IMR-90 (cell line): ENCODE data around the gene IL12RB2. TPM values are rescaled to one million over a fixed set of nuclear protein-coding genes. Genes with fewer than 3 reads are reported as not detected.

Source experiments
- ATAC-seq: fragments of 200-7000 bp; cut with Tn5 transposase; 2 replicates; pipeline ENCODE4 v1.9.1; 2020; ENCODE audit warnings: low read depth, mild to moderate bottlenecking, moderate library complexity
- BruUV-seq: library from RNA; stranded (reverse); fragments of 400-500 nt; replicated peaks from 2 replicates; lab custom pipeline; 2021; lab: Mats Ljungman, UMichigan
- CTCF ChIA-PET: fragments of 300-600 bp; formaldehyde crosslinking; extraction: SDS; loops from one replicate; lab custom pipeline; 2021; ENCODE audit warnings: antibody characterized with exemption; lab: Yijun Ruan, JAX
- POLR2A ChIA-PET: fragments of 300-600 bp; sonication (Branson Sonifier 250); formaldehyde crosslinking; loops from one replicate; lab custom pipeline; 2022; ENCODE audit warnings: antibody characterized with exemption; ENCODE audit not compliant: unreplicated experiment; lab: Charles Lee
- DNase-seq: peaks from one replicate; pipeline ENCODE4 v3.0.0; 2013
- H2AFZ ChIP-seq: replicated peaks from 2 replicates; pipeline ENCODE3; 2013; ENCODE audit warnings: low read length, mild to moderate bottlenecking; ENCODE audit not compliant: poor library complexity
- H2AK5ac ChIP-seq: 2 replicates; pipeline ENCODE4 v1.6.1; 2013; ENCODE audit warnings: low read depth, low read length, inconsistent platforms
- H2AK9ac ChIP-seq: replicated peaks from 2 replicates; pipeline ENCODE3; 2013; ENCODE audit warnings: mild to moderate bottlenecking, low read depth, low read length, moderate library complexity; ENCODE audit not compliant: poor library complexity
- H2BK120ac ChIP-seq: 2 replicates; pipeline ENCODE4 v1.6.1; 2013; ENCODE audit warnings: low read depth, low read length, inconsistent platforms
- H2BK15ac ChIP-seq: 3 replicates; pipeline ENCODE4 v1.6.1; 2013; ENCODE audit warnings: low read depth, low read length, inconsistent platforms
- H2BK20ac ChIP-seq: 2 replicates; pipeline ENCODE4 v1.6.1; 2013; ENCODE audit warnings: low read depth, mild to moderate bottlenecking, inconsistent platforms, low read length, moderate library complexity
- H2BK5ac ChIP-seq: 2 replicates; pipeline ENCODE4 v1.6.1; 2013; ENCODE audit warnings: mild to moderate bottlenecking, low read depth, low read length, inconsistent platforms; ENCODE audit not compliant: poor library complexity, severe bottlenecking
- H3K14ac ChIP-seq: replicated peaks from 2 replicates; pipeline ENCODE4 v1.6.1; 2013; ENCODE audit warnings: low read depth, low read length, inconsistent platforms
- H3K18ac ChIP-seq: 2 replicates; pipeline ENCODE4 v1.6.1; 2013; ENCODE audit warnings: low read depth, low read length, control low read depth
- H3K23ac ChIP-seq: 2 replicates; pipeline ENCODE4 v1.6.1; 2013; ENCODE audit warnings: low read depth, low read length, inconsistent platforms
- H3K27ac ChIP-seq: 2 replicates; pipeline ENCODE4 v1.5.1; 2013; ENCODE audit warnings: mild to moderate bottlenecking, control low read depth, low read length; ENCODE audit not compliant: insufficient read depth
- H3K27me3 ChIP-seq: 2 replicates; pipeline ENCODE4 v1.6.1; 2013; ENCODE audit warnings: low read length; ENCODE audit not compliant: control insufficient read depth, insufficient read depth
- H3K36me3 ChIP-seq: 2 replicates; pipeline ENCODE4 v1.6.1; 2013; ENCODE audit warnings: low read length, mixed read lengths; ENCODE audit not compliant: control insufficient read depth, insufficient read depth
- H3K4ac ChIP-seq: 2 replicates; pipeline ENCODE4 v1.6.1; 2013; ENCODE audit warnings: low read depth, low read length, inconsistent platforms
- H3K4me1 ChIP-seq: 2 replicates; pipeline ENCODE4 v1.6.1; 2013; ENCODE audit warnings: low read length, mixed read lengths; ENCODE audit not compliant: control insufficient read depth, insufficient read depth
- H3K4me2 ChIP-seq: 2 replicates; pipeline ENCODE4 v1.6.1; 2013; ENCODE audit warnings: low read depth, mild to moderate bottlenecking, control low read depth, low read length, moderate library complexity
- H3K4me3 ChIP-seq: 2 replicates; pipeline ENCODE4 v1.5.1; 2013; ENCODE audit warnings: low read depth, mild to moderate bottlenecking, control low read depth, low read length, moderate library complexity; ENCODE audit not compliant: insufficient read depth
- H3K56ac ChIP-seq: 2 replicates; pipeline ENCODE4 v1.6.1; 2013; ENCODE audit warnings: low read length, inconsistent platforms; ENCODE audit not compliant: insufficient read depth; ENCODE audit errors: extremely low read depth
- H3K79me1 ChIP-seq, 2 experiments: 2 replicates each; pipeline ENCODE4 v1.6.1; 2013; ENCODE audit warnings: low read length in 2 of 2, inconsistent platforms in 1 of 2, low read depth in 1 of 2
- H3K9ac ChIP-seq: 2 replicates; pipeline ENCODE4 v1.6.1; 2013; ENCODE audit warnings: low read depth, low read length, control low read depth
- H3K9me1 ChIP-seq: 2 replicates; pipeline ENCODE4 v1.6.1; 2013; ENCODE audit warnings: low read length, inconsistent platforms; ENCODE audit not compliant: insufficient read depth
- H3K9me3 ChIP-seq: 2 replicates; pipeline ENCODE4 v1.6.1; 2013; ENCODE audit warnings: low read length; ENCODE audit not compliant: control insufficient read depth, insufficient read depth
- H4K20me1 ChIP-seq: 2 replicates; pipeline ENCODE4 v1.6.1; 2013; ENCODE audit warnings: low read length, inconsistent platforms; ENCODE audit not compliant: insufficient read depth
- H4K5ac ChIP-seq: 2 replicates; pipeline ENCODE4 v1.6.1; 2013; ENCODE audit warnings: mild to moderate bottlenecking, low read depth, low read length, control low read depth
- H4K8ac ChIP-seq, 2 experiments: 2 replicates each; pipeline ENCODE4 v1.6.1; 2013; ENCODE audit warnings: low read depth in 2 of 2, low read length in 2 of 2, control low read depth in 1 of 2, inconsistent platforms in 1 of 2
- H4K91ac ChIP-seq: 2 replicates; pipeline ENCODE4 v1.6.1; 2013; ENCODE audit warnings: low read depth, low read length, inconsistent platforms; ENCODE audit not compliant: insufficient read depth
- CHD1 ChIP-seq: IDR thresholded peaks from 2 replicates; pipeline ENCODE4 v1.6.1; 2012; ENCODE audit warnings: low read depth, low read length, improper control_type of control experiment
- FOS ChIP-seq: fragments of 150-350 bp; IDR thresholded peaks from 2 replicates; pipeline ENCODE4 v1.6.1; 2016; ENCODE audit warnings: low read depth, low read length
- MAZ ChIP-seq: IDR thresholded peaks from 2 replicates; pipeline ENCODE4 v1.6.1; 2012; ENCODE audit warnings: low read depth, mild to moderate bottlenecking, low read length, improper control_type of control experiment, moderate library complexity, borderline replicate concordance
- NFE2L2 ChIP-seq: fragments of 150-350 bp; IDR thresholded peaks from 2 replicates; pipeline ENCODE4 v1.6.1; 2016; ENCODE audit warnings: low read depth, mild to moderate bottlenecking, low read length
- POLR2A ChIP-seq: IDR thresholded peaks from 2 replicates; pipeline ENCODE4 v1.6.1; 2012; ENCODE audit warnings: mild to moderate bottlenecking, low read depth, low read length
- SMC3 ChIP-seq: fragments of 150-350 bp; IDR thresholded peaks from 2 replicates; pipeline ENCODE4 v1.6.1; 2016; ENCODE audit warnings: low read depth, mild to moderate bottlenecking, antibody characterized with exemption, low read length, moderate library complexity
- WGBS, 2 experiments: methylation state at CpG; one replicate each; pipeline versions ENCODE4 v1.1.5 to v1.1.7; 2013; ENCODE audit warnings: missing lambda C conversion rate in 2 of 2; ENCODE audit not compliant: insufficient read length in 1 of 2; ENCODE audit errors: extremely low coverage in 2 of 2; 5-methylcytosine and 5-hydroxymethylcytosine counted together
- dilution Hi-C: fragments of 300-500 bp; cut with HindIII; formaldehyde crosslinking; loops from one replicate; pipeline ENCODE4 v1.14.3; 2018; ENCODE audit warnings: low sequenced_read_pairs; ENCODE audit not compliant: unreplicated experiment
- in situ Hi-C: fragments of 300-500 bp; cut with MboI; formaldehyde crosslinking; loops from 3 replicates; pipeline ENCODE4 v1.14.3; 2019; ENCODE audit warnings: low sequenced_read_pairs, inconsistent platforms, mixed read lengths
- intact Hi-C: fragments of 100-400 bp; cut with micrococcal nuclease; formaldehyde crosslinking; loops from 2 replicates; pipeline ENCODE4 v1.10.0; 2022
- polyA plus RNA-seq, 3 experiments: library from polyadenylated mRNA; depleted of rRNA; stranded (reverse); fragments of >200 nt; gene quantifications; 2 replicates each; pipeline ENCODE4 v1.2.3, GENCODE V29; 2012; ENCODE audit warnings: low replicate concordance in 1 of 3
- total RNA-seq: library from RNA; depleted of rRNA; stranded (reverse); fragments of >200 nt; gene quantifications from 2 replicates; pipeline ENCODE4 v1.2.3, GENCODE V29; 2012
- TF ChIP-seq, protein P1 (sequence below): fragments of 150-350 bp; IDR thresholded peaks from 2 replicates; pipeline ENCODE4 v1.6.1; 2017; ENCODE audit warnings: mild to moderate bottlenecking, antibody characterized with exemption, low read length, low read depth

The IL12RB2 gene
- total and polyA plus RNA-seq, 2 of the 4 experiments (the other 2 are of a cell fraction): not detected

DNA sequence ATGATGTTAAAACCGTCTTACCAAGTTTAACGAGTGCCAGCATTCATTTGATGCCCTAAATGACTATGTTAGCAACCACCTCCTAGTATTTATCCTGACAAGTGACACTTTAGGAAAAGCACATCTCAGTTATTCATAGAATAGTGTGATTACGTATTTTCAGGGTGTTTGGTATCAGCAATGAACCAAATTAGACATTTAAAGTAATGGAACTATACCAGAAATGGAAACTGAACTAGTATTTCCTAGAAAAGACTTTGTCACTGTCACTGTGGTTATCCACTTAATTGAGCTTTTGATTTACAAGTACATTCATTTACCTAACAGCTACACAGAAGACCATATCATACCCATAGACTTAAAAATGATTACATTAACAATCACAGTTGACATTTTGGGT, 3.6 kb upstream of the IL12RB2 start:
- TF ChIP-seq FOS (no peak), POLR2A (no peak), MAZ (no peak), SMC3 (no peak), NFE2L2 (no peak), CHD1 (no peak)
- TF ChIP-seq, protein P1, sequence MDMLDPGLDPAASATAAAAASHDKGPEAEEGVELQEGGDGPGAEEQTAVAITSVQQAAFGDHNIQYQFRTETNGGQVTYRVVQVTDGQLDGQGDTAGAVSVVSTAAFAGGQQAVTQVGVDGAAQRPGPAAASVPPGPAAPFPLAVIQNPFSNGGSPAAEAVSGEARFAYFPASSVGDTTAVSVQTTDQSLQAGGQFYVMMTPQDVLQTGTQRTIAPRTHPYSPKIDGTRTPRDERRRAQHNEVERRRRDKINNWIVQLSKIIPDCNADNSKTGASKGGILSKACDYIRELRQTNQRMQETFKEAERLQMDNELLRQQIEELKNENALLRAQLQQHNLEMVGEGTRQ: no peak
- no peaks in the 10 kb centered on the region for H3K4me1 ChIP-seq
- no peaks in the 10 kb centered on the region for H3K79me1 ChIP-seq
- H3K36me3 ChIP-seq: no peaks in the 10 kb centered on the region
- in situ Hi-C loops (no loop called here), intact Hi-C loops (no loop called here), dilution Hi-C loops (no loop called here)
- H3K9ac ChIP-seq: no peak overlapping the region
- POLR2A ChIA-PET: no interaction called here
- CTCF ChIA-PET: no interaction called here
- no peak overlapping the region for H4K91ac ChIP-seq
- H2AK9ac ChIP-seq: no peak overlapping the region
- H4K8ac ChIP-seq: no peak overlapping the region
- H3K27ac ChIP-seq: no peak overlapping the region
- no peak overlapping the region for H3K23ac ChIP-seq
- no peaks in the 10 kb centered on the region for H3K9me1 ChIP-seq
- no peak overlapping the region for H2AFZ ChIP-seq
- no peak overlapping the region for H2BK15ac ChIP-seq
- DNase-seq (no peak), ATAC-seq (no peak)
- no peak overlapping the region for H2BK5ac ChIP-seq
- H4K20me1 ChIP-seq: no peaks in the 10 kb centered on the region
- H3K4ac ChIP-seq: no peak overlapping the region
- no TSS peak for BruUV-seq
- H3K9me3 ChIP-seq: no peaks in the 10 kb centered on the region
- H3K14ac ChIP-seq: no peak overlapping the region
- no peak overlapping the region for H4K5ac ChIP-seq
- no peak overlapping the region for H3K4me3 ChIP-seq
- no peak overlapping the region for H2AK5ac ChIP-seq
- H3K27me3 ChIP-seq: peaks cover 24% of the 10 kb centered on the region
- no peak overlapping the region for H3K4me2 ChIP-seq
- H2BK120ac ChIP-seq: no peak overlapping the region
- H3K56ac ChIP-seq: no peak overlapping the region
- H3K18ac ChIP-seq: no peak overlapping the region
- no CpG with 5 or more reads among the region's 3 CpGs for WGBS, 2 experiments
- no peak overlapping the region for H2BK20ac ChIP-seq
